GM12875 (cell line): ENCODE data around the gene RBP7.

Experiments
- H3K4me3 ChIP-seq: one replicate; pipeline ENCODE4 v1.5.1; 2011; ENCODE audit warnings: low read depth, low read length, control low read depth
- CTCF ChIP-seq: IDR thresholded peaks from 2 replicates; pipeline ENCODE4 v1.5.1; 2011; ENCODE audit warnings: low read depth, mild to moderate bottlenecking, control low read depth, inconsistent platforms, low read length, moderate library complexity, borderline replicate concordance; ENCODE audit not compliant: insufficient read depth

Gene RBP7

GRCh38 chr1:10051656-10052055 is 54.6 kb downstream of the RBP7 start:
- no peak overlapping the region for H3K4me3 ChIP-seq
- TF ChIP-seq CTCF, result no peak

DNA sequence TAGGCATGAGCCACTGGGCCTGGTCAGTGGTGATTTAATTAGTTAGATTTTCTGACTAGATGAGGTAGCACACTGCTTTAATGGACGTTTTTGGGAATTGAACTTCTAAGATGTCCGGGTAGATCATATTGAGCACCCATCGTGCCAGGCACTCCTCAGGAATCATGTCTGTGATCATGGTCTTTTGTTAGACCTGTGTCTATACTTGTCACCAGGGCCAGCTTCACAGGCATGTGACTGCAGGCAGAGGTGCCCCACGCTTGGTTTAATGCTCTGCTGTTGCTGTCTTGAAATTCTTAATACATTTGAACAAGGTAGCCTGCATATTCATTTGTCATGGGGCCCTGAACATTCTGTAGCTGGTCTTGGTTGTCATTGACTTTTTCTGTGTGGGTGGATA is 55.3 kb downstream of the RBP7 start:
- no peak for TF ChIP-seq CTCF
- H3K4me3 ChIP-seq, result no peak overlapping the region

DNA sequence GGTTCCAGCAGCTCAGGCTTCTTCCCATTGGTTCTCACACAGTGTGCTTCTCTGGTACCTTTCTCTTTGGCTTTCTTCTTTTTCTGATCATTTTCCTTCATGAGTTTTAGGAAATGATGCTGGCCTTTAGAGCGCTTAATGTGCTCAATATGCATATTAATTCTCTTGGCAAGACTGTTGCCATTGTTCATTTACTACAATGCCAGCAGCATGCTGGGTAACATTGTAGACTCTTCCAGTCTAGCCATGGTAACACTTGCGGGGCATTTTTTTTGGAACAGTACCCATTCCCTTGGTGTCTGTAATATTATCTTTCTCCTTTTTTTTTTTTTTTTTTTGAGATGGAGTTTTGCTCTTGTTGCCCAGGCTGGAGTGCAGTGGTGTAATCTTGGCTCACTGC is 57.4 kb downstream of the RBP7 start:
- no peak overlapping the region for H3K4me3 ChIP-seq
- no peak for TF ChIP-seq CTCF

DNA sequence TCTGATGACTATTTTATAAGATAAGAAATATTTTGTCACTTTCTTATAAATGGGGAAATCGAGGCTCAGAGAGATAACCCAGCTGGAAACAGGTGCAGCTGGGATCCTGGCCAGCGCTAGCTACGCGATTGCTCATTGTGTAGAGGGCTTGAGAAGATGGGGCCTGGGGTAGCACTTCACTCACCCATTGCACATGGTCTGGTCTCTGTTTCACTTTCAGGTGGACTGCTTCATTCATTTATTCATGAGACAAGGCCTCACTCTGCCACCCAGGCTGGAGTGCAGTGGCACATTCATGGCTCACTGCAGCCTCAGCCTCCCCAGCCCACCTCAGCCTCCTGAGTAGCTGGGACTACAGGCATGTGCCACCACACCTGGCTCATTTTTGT is 59.6 kb downstream of the RBP7 start:
- no peak for TF ChIP-seq CTCF

DNA sequence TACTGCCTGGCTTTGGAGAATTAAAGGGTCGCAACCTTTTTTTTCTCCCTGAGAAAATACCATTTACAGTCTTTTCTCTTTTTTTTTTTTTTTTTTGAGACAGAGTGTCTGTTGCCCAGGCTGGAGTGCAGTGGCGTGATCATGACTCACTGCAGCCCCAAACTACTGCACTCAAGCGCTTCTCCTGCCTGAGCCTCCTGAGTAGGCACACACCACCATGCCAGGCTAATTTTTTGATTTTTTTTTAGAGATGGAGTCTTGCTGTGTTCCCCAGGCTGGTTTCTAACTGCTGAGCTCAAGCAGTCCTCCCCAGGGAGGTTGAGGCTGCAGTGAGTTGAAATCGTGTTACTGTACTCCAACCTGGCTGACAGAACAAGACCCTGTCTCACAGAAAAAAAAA is 60.3 kb downstream of the RBP7 start:
- TF ChIP-seq CTCF, result no peak
- H3K4me3 ChIP-seq, result no peak overlapping the region

More for the DNA sequence above, 59.6 kb downstream of the RBP7 start:
- H3K4me3 ChIP-seq, result no peak overlapping the region

DNA sequence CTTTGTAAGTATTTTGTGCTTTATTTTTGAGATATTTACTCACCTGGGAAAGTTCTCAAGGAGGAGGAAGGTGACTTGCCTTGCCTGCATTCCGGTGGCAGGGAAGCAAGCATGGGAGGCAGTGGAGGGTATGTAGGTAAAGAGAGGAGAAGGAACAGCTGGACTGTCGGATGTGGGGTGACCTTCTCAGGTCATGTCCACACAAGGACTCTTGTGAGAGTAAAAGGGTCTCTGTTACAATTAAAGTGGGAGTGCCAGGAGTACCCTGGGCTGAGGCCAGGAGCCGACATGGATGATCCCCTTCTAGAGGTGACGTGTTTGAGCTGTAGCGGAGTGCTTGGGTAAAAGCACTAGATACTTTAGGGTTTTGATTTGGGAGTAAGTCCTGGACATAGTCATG is 60.8 kb downstream of the RBP7 start:
- TF ChIP-seq CTCF, result no peak
- H3K4me3 ChIP-seq, result no peak overlapping the region

- no peak overlapping the region for H3K4me3 ChIP-seq
- TF ChIP-seq CTCF, result no peak
Observed at GRCh38 chr1:10059342-10059718, 62.3 kb downstream of the RBP7 start.
